NCI-H774 (cell line): ENCODE measurements around the gene WNT6.
A peak's percentile ranks its signal among the peaks of the same experiment; 100 is the strongest.

Experiments
- DNase-seq: peaks from one replicate; lab custom pipeline; 2025; lab: John Stamatoyannopoulos, UW

WNT6 gene

GRCh38 chr2:218857371-218858137, 2.1 kb upstream of the WNT6 start:
- no peak for DNase-seq

DNA sequence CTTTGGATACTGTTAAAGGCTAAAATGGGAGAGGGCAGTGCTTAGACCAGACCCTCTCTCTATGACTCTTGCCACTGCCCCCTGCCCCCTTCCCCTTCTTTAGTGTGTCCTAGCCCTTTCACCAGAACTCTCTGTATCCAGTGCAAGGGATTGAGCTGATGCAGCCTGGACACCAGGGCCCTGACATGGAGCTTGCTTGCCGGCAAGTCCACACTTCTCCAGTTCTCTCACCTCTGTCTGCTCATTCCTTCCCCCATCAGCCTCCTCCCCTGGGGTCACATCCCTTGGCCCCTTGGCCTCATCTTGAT, 1.5 kb upstream of the WNT6 start:
- DNase-seq = no peak

DNA sequence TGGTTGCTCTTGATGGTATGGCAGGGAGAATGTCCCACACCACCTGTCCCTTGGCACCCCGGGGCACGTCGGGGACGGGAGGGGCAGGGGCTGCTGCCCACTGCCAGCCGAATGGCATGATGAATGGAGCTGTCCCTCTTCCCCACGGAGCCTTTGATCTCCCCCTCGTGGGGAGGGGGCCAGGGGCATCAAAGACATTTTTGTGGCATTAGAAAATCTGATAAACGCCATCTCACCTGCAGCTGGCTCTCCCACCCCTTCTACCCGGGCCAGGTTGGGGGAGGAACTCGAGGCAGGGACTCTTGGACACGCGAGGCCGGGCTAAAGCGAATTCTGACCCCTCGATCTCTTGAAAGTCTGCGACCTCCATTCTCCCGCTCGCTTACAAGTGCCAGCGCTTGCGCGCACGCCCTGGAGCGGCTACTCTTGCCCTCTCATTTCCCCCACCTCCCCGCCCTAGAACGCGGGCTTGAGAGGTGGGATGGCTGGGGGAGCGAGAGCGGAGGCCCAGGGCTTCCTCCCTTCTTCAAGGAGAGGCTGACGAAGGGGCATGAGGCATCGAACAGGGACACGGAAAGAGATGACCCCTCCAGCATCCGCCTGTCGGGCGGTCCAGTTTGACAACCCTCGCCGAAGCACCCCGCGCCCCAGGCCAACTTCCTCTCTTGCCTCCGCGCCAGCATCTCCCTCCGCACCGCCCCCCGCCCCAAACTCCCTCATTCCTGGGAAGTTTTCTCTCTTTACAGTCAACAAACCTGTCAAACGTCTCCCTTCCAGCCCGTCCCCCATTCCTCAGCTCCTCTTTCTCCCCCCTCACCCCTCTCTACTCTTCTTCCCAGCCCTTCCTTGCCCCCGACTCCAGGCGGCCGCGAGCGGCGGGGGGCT, 692 bp upstream of the WNT6 start:
- no peak for DNase-seq

- DNase-seq = no peak
Observed at GRCh38 chr2:218859988-218860831, 605 bp downstream of the WNT6 start.

DNA sequence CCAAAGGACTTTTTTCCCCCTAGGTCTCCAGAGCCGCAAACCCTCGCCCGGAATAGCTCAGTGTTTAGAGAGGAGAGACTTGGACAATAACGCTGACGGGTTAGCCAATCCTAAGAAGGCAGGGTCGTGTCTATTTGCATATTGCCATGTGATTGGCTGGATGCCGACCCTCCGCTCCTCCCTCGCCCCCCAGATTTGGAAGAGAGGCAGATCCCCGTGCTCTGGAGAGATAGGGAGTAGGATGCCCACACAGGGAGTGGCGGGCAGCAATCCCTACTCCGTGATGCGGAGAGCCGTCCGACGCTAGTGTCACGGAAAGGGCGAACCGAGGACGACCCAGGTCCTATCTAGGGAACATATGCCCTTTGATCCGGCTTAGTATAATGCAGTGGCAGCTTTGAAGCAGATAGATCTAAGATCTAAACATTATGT, 1.4 kb downstream of the WNT6 start:
- peak; percentile 60 for DNase-seq

DNA sequence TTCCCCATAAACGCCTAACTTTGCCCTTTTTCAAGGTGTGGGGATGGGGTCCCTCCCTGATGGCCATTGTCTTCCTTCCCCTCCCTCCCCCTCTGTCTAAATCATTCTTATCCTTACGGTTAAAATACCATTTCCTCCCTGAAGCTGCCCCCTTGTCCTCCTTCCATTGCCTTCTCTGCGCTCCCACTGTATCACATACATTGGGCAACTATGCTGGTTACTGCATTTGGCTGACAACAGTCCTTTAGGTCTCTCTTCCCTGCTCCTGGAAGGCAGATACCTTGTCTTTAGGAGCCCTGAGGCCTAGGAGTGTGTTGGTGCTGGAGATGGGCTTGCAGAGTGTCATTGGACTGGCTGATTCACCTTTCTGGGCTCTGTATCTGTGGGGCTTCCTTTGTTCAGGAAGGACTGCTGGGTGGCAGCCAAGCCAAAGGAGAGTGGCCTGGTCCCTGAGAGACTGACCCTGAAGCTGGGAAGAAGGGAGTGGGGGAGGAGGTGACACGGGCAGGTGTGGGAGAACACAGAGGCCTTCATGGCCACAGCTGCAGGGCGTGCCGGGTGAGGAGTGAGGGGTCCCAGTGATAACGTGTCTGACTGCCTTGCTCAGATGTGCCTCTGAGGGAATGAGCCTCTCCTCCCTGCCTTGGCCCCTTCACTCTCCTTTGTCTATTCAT, 2.2 kb downstream of the WNT6 start:
- no peak for DNase-seq

DNA sequence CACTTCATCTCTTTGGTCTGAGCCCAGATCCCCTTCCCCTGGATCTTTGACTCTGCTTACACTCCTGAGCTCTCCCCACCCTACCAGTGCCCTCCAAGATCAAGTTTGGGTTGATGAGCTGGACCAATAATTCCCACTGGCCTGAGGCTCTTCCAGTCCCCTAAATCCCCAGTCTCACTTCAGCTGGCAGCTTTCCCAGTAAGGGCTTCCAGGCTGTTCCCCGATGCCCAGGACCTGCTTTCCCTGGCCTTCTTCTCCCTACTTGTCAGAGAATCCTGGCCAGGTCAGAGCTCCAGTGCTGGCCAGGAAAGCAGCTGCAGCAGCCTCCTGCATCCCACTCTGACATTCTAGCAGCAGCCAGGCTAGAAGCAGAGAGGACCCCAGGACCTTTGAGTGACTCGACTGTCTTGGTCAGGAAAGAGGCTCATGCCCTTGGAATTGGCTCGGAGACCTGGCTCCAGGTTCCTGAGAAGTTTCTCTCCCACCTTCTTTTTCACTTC, 3.5 kb downstream of the WNT6 start:
- DNase-seq = no peak

DNA sequence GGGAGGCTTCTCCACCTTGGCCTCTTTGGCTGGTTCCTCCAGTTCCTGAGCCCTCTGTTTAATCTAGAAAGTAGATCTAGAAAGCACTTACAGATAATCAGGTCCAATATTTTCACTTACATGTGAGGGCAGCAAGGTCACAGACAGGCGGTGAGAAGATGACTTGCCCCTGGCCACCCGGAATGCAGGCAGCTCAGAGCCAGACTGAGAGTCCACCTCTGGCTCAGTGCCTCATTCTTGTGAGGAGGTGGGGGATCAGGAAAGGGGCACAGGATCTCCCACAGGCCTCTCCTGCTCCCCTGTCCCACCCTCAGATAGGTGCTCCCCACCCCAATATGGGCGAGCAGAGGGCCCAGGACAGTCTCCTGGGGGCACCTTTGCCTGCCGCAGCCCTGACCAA, 5.8 kb downstream of the WNT6 start:
- DNase-seq = no peak

- DNase-seq = no peak
Observed at GRCh38 chr2:218865999-218866398, 6.4 kb downstream of the WNT6 start.

- no peak for DNase-seq
Observed at GRCh38 chr2:218867900-218868299, 8.3 kb downstream of the WNT6 start.

DNA sequence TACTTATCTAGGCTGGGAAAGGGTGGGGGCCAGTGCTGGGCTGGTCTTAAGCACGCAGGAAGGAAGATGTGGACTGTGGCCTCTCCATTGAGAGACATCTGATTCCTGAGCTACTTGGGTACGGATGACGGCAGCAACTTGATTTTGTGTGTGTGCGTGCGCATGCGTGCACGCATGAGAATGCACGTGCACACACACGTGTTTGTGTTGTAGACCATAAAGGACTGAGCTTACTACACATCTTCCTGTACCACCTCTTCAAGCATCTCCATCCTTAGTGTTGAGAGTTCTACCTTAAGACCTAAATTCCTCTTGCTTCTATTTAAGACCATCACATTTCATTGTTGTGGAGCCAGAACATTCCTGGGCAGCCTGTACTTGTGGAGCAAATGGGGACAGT, 9.5 kb downstream of the WNT6 start:
- DNase-seq = no peak

DNA sequence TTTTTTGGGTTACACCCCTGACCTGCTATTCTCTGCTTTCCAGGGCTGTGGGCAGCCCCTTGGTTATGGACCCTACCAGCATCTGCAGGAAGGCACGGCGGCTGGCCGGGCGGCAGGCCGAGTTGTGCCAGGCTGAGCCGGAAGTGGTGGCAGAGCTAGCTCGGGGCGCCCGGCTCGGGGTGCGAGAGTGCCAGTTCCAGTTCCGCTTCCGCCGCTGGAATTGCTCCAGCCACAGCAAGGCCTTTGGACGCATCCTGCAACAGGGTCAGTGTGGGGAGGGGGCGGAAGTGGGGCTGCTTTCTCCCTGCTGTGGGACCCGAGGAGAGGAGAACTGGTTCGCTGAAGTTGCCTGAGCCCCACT, 11.4 kb downstream of the WNT6 start:
- DNase-seq = no peak

- no peak for DNase-seq
Observed at GRCh38 chr2:218871345-218872302, 12.0 kb downstream of the WNT6 start.

DNA sequence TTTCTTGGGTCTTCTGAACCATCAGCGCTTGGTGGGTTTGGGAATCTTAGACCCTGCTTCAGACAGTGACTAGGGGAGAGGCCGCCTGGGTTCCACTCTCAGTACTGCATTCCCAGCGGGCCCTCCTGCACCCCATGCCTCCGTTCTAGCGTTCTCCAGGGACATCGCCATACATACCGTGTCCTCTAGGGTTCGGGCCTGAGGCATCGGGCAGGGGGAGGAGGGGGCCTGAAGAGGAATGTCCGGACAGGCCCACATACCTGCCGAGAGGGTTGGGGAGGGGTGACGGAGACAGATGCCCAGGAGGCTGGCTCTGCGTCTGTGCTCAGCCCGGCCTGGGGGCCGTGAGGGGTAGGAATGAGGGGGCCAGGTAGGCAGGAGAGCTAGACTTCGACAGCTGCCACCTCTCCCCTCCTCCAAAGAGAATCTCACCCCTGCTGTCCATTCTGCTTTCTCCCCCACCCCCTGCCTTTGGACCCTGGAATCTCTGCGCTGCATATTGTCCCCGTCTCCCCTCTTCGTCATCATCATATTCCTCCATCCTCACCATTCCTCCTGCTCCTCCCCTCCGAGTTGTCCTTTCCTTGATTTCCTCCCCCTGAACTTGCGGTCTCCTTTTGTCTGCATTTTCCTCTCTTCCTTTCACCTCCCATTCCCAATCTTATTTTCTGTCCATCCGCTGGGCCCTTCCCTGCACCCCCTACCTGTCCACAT, 13.2 kb downstream of the WNT6 start:
- DNase-seq = no peak

DNA sequence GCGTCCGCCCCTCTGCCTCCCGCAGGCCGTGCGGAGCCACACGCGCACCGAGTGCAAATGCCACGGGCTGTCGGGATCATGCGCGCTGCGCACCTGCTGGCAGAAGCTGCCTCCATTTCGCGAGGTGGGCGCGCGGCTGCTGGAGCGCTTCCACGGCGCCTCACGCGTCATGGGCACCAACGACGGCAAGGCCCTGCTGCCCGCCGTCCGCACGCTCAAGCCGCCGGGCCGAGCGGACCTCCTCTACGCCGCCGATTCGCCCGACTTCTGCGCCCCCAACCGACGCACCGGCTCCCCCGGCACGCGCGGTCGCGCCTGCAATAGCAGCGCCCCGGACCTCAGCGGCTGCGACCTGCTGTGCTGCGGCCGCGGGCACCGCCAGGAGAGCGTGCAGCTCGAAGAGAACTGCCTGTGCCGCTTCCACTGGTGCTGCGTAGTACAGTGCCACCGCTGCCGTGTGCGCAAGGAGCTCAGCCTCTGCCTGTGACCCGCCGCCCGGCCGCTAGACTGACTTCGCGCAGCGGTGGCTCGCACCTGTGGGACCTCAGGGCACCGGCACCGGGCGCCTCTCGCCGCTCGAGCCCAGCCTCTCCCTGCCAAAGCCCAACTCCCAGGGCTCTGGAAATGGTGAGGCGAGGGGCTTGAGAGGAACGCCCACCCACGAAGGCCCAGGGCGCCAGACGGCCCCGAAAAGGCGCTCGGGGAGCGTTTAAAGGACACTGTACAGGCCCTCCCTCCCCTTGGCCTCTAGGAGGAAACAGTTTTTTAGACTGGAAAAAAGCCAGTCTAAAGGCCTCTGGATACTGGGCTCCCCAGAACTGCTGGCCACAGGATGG, 14.0 kb downstream of the WNT6 start:
- DNase-seq = no peak

GRCh38 chr2:218875692-218876246, 16.2 kb downstream of the WNT6 start:
- no peak for DNase-seq

DNA sequence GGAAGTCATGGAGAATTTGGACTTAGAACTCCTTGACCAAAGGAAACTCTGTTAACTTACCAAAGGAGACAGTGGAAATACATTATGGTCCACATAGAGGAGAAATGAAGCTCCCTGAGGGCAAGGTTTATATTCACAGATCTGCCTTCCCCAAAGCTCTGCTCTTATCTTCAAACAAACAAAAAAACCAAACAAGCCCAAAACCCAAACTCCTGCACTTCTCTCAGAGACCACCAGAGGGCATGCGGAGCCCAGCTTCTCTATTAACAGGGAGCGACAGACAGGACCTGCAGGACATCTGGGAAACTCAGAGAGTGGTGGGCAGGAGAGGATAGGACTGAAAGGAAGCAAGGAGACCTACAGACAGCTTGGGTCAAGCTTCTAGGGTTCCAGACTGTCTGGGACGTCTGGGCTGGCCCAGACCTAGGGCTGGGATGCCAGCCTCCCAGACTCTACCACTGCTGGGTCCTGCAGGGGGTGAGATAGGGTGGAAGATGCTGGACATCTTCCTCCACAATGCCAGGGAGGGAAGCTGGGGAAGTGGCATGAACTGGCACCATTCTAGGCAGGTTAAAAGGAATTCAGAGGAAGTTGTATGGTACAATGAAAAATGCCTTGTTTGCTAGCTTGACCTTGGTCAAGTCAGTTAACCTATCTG, 17.1 kb downstream of the WNT6 start:
- peak; percentile 57 for DNase-seq

DNA sequence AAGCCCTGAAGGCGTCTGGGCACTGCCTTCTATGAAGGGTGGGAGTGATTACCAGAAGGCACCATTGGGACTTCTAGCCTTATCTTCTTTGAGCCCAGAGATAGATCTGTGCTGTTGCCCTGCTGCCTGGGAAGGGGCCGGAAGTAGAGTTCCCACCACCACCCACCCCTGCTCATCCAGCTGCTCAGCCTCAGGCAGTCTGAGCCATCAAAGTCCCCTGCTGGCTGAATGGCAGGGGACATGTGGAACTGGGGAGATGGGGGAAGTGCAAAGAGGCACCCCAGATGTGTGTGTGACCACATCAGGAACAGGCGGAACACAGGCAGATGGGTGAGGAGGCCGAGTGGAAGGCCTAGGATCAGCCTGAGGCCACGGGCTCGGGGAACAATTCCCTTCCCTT, 17.7 kb downstream of the WNT6 start:
- DNase-seq = no peak
